ENCODE data around the gene CAPN2.
A peak's percentile ranks its signal among the peaks of the same experiment; 100 is the strongest.

DNA sequence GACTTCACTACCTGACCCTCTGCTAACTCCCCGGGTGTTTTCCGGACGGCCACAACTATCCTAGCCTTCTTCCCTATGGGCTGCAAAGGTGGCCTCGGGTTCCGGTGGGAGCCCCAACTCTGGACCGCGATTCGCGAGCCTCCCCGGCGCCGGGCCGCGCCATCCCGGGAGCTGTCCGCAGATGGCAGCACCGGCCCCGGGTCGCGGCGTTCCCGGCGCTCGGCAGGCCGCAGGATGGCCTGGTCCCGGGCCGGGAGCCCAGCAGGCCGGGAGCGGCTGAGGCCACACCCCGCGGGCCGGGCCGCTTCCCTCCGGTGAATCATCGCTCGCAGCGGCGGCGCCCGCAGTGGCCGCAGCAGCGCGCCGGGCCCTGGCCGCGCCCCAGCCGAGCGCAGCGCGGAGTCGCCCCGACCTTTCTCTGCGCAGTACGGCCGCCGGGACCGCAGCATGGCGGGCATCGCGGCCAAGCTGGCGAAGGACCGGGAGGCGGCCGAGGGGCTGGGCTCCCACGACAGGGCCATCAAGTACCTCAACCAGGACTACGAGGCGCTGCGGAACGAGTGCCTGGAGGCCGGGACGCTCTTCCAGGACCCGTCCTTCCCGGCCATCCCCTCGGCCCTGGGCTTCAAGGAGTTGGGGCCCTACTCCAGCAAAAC is at the start of gene CAPN2:
- TF ChIP-seq, protein P1, sequence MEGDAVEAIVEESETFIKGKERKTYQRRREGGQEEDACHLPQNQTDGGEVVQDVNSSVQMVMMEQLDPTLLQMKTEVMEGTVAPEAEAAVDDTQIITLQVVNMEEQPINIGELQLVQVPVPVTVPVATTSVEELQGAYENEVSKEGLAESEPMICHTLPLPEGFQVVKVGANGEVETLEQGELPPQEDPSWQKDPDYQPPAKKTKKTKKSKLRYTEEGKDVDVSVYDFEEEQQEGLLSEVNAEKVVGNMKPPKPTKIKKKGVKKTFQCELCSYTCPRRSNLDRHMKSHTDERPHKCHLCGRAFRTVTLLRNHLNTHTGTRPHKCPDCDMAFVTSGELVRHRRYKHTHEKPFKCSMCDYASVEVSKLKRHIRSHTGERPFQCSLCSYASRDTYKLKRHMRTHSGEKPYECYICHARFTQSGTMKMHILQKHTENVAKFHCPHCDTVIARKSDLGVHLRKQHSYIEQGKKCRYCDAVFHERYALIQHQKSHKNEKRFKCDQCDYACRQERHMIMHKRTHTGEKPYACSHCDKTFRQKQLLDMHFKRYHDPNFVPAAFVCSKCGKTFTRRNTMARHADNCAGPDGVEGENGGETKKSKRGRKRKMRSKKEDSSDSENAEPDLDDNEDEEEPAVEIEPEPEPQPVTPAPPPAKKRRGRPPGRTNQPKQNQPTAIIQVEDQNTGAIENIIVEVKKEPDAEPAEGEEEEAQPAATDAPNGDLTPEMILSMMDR (tag by site-specific recombination; IDR thresholded peaks at IDR 0.05) = peak; percentile 41; the same call in 1 of the 2 replicates
- TF ChIP-seq, protein P2, sequence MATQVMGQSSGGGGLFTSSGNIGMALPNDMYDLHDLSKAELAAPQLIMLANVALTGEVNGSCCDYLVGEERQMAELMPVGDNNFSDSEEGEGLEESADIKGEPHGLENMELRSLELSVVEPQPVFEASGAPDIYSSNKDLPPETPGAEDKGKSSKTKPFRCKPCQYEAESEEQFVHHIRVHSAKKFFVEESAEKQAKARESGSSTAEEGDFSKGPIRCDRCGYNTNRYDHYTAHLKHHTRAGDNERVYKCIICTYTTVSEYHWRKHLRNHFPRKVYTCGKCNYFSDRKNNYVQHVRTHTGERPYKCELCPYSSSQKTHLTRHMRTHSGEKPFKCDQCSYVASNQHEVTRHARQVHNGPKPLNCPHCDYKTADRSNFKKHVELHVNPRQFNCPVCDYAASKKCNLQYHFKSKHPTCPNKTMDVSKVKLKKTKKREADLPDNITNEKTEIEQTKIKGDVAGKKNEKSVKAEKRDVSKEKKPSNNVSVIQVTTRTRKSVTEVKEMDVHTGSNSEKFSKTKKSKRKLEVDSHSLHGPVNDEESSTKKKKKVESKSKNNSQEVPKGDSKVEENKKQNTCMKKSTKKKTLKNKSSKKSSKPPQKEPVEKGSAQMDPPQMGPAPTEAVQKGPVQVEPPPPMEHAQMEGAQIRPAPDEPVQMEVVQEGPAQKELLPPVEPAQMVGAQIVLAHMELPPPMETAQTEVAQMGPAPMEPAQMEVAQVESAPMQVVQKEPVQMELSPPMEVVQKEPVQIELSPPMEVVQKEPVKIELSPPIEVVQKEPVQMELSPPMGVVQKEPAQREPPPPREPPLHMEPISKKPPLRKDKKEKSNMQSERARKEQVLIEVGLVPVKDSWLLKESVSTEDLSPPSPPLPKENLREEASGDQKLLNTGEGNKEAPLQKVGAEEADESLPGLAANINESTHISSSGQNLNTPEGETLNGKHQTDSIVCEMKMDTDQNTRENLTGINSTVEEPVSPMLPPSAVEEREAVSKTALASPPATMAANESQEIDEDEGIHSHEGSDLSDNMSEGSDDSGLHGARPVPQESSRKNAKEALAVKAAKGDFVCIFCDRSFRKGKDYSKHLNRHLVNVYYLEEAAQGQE (tag by site-specific recombination; IDR thresholded peaks at IDR 0.05) = peak; percentile 69
- TF ChIP-seq, protein P3, sequence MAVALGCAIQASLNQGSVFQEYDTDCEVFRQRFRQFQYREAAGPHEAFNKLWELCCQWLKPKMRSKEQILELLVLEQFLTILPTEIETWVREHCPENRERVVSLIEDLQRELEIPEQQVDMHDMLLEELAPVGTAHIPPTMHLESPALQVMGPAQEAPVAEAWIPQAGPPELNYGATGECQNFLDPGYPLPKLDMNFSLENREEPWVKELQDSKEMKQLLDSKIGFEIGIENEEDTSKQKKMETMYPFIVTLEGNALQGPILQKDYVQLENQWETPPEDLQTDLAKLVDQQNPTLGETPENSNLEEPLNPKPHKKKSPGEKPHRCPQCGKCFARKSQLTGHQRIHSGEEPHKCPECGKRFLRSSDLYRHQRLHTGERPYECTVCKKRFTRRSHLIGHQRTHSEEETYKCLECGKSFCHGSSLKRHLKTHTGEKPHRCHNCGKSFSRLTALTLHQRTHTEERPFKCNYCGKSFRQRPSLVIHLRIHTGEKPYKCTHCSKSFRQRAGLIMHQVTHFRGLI (tag by site-specific recombination; IDR thresholded peaks at IDR 0.05) = 0 out of 2 replicates have a peak, but pooled peaks have one; percentile 50
- TF ChIP-seq, protein P4, sequence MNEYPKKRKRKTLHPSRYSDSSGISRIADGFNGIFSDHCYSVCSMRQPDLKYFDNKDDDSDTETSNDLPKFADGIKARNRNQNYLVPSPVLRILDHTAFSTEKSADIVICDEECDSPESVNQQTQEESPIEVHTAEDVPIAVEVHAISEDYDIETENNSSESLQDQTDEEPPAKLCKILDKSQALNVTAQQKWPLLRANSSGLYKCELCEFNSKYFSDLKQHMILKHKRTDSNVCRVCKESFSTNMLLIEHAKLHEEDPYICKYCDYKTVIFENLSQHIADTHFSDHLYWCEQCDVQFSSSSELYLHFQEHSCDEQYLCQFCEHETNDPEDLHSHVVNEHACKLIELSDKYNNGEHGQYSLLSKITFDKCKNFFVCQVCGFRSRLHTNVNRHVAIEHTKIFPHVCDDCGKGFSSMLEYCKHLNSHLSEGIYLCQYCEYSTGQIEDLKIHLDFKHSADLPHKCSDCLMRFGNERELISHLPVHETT (tag by site-specific recombination; IDR thresholded peaks at IDR 0.05) = no peak
- TF ChIP-seq ZBTB1 (tag by site-specific recombination; IDR thresholded peaks at IDR 0.05) = no peak
- TF ChIP-seq ZNF174 (tag by site-specific recombination; IDR thresholded peaks at IDR 0.05) = no peak
- no peak for TF ChIP-seq ZNF416 (tag by site-specific recombination; IDR thresholded peaks at IDR 0.05)

Measured in HEK293 (cell line).